CD4-positive, alpha-beta memory T cell (primary cell): ENCODE results near the gene SON. TPM values are rescaled to one million over a fixed set of nuclear protein-coding genes. Genes with fewer than 3 reads are reported as not detected.

Experiments used
- CTCF ChIA-PET: fragments of 350-600 bp; sonication (Branson Sonifier 250); formaldehyde crosslinking; loops from one replicate; lab custom pipeline; 2021; ENCODE audit warnings: inconsistent platforms; ENCODE audit not compliant: partially characterized antibody; lab: Charles Lee
- POLR2A ChIA-PET: fragments of 350-600 bp; sonication (Branson Sonifier 250); formaldehyde crosslinking; loops from one replicate; lab custom pipeline; 2021; ENCODE audit not compliant: partially characterized antibody; lab: Charles Lee
- DNase-seq, 5 donors: peaks; one replicate each; pipeline versions ENCODE4 v3.0.0 to v3.0.0-alpha.2; 2020 to 2022; ENCODE audit warnings: mixed read lengths in 1 of 5
- H3K27ac ChIP-seq: one replicate; pipeline ENCODE4 v1.7.0; 2013; ENCODE audit warnings: low read depth, low read length
- H3K27me3 ChIP-seq: 2 replicates; pipeline ENCODE4 v1.7.0; 2013; ENCODE audit warnings: mild to moderate bottlenecking, low read length, moderate library complexity; ENCODE audit not compliant: insufficient read depth
- H3K36me3 ChIP-seq: 2 replicates; pipeline ENCODE4 v1.7.0; 2013; ENCODE audit warnings: mild to moderate bottlenecking, low read length, moderate library complexity; ENCODE audit not compliant: insufficient read depth
- H3K4me1 ChIP-seq: 2 replicates; pipeline ENCODE4 v1.7.0; 2013; ENCODE audit warnings: mild to moderate bottlenecking, low read length, moderate library complexity; ENCODE audit not compliant: insufficient read depth
- H3K4me3 ChIP-seq, 2 donors: one replicate each; pipeline ENCODE4 v1.7.0; 2013; ENCODE audit warnings: low read length in 2 of 2, mild to moderate bottlenecking in 1 of 2
- H3K9me3 ChIP-seq, 2 donors: one replicate each; pipeline ENCODE4 v1.7.0; 2013; ENCODE audit warnings: low read length in 2 of 2, control low read depth in 1 of 2; ENCODE audit not compliant: control insufficient read depth in 1 of 2
- H3K27ac Mint-ChIP-seq, 7 donors: one replicate each; pipeline ENCODE4 v1.8.0; 2020 to 2021; ENCODE audit warnings: mixed read lengths in 7 of 7, mild to moderate bottlenecking in 6 of 7, inconsistent platforms in 3 of 7, moderate library complexity in 3 of 7
- H3K27me3 Mint-ChIP-seq, 2 donors: one replicate each; pipeline ENCODE4 v1.8.0; 2020 to 2021; ENCODE audit warnings: mixed read lengths in 2 of 2
- H3K36me3 Mint-ChIP-seq, 2 donors: one replicate each; pipeline ENCODE4 v1.8.0; 2020 to 2021; ENCODE audit warnings: mixed read lengths in 2 of 2, inconsistent platforms in 1 of 2, mild to moderate bottlenecking in 1 of 2
- H3K4me1 Mint-ChIP-seq, 4 donors: one replicate each; pipeline ENCODE4 v1.8.0; 2020 to 2021; ENCODE audit warnings: mixed read lengths in 4 of 4, mild to moderate bottlenecking in 1 of 4
- H3K4me3 Mint-ChIP-seq, 8 donors: one replicate each; pipeline ENCODE4 v1.8.0; 2020 to 2021; ENCODE audit warnings: mixed read lengths in 8 of 8, mild to moderate bottlenecking in 7 of 8, moderate library complexity in 6 of 8, inconsistent platforms in 3 of 8
- H3K9me3 Mint-ChIP-seq, 8 donors: one replicate each; pipeline ENCODE4 v1.8.0; 2020 to 2021; ENCODE audit warnings: mixed read lengths in 8 of 8, mild to moderate bottlenecking in 5 of 8, inconsistent platforms in 3 of 8, moderate library complexity in 1 of 8
- intact Hi-C: fragments of 100-400 bp; cut with micrococcal nuclease; formaldehyde crosslinking; loops from one replicate; pipeline ENCODE4 v1.15.1; 2023
- polyA plus RNA-seq, 2 donors: library from polyadenylated mRNA; unstranded; fragments of 300-500 nt; fragmentation: Illumina TruSeq; gene quantifications; one replicate each; pipeline ENCODE4 v1.2.3, GENCODE V29; 2021
- total RNA-seq, 2 experiments: library from RNA; stranded (reverse); gene quantifications; one replicate each; pipeline ENCODE4 v1.2.3, GENCODE V29; 2021

Gene SON
- total and polyA plus RNA-seq, 4 experiments from 2014 or later, result 314 to 639 (median 445) TPM

DNA sequence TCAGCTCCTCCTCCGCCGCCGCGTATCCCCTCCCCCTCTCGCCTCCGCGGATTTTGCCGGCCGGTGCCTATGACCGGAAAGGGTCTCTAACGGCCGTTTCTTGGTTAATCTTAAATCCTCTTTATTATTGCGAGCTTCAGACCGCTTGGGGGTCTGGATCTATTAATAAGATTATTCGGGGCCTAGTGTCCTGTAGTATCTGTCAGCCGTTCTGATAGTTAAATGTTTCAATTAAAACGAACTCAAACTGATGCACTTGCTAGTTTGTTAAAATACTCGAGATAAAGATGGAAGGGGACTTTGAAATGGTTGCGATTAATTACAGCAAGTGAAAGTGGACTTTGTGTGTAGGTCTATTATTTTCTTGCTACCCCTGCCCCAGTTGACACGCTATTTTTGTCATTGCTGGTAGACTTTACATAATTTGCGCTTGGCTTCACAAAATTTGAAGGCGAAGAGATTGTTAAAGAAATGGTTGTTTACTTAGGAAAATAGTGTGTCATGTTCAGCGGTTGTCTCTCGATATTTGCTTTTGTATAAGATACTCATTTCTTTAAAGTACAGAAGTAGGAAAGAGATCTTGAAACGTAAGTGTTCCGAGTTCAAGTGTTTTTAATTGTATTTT, 779 bp downstream of the SON start:
- POLR2A ChIA-PET, result interaction anchor here (0.7 to 4.7 kb wide), 30 partner anchors 8 to 945 kb away, joined by 3 to 93 read pairs (median 4); partner anchors contain the start of genes CFAP298, CRYZL1, DNAJC28 and DONSON
- Mint-ChIP-seq H3K9me3 (peaks cover 0 to 4% (median 0%) of the 10 kb centered on the region in 8 donors), H3K36me3 (peaks cover 9 to 48% of the 10 kb centered on the region in 2 donors), H3K27me3 (no peaks in the 10 kb centered on the region), H3K4me3 (peak overlapping the region; percentile 96 to 100 (median 98)), H3K27ac (peak overlapping the region; percentile 98 to 100 (median 100)), H3K4me1 (peaks cover 26 to 57% (median 39%) of the 10 kb centered on the region in 4 donors)
- intact Hi-C loops, result loop anchor here (1.0 to 10.0 kb wide), 7 partner anchors 15 to 1504 kb away; partner anchors contain the start of genes ATP5PO, DONSON, IFNAR1 and RUNX1
- peak overlapping the region; percentile 99 for H3K27ac ChIP-seq
- H3K36me3 ChIP-seq, result peaks cover 14% of the 10 kb centered on the region
- H3K27me3 ChIP-seq, result no peaks in the 10 kb centered on the region
- CTCF ChIA-PET, result interaction anchor here (0.7 to 1.8 kb wide), 3 partner anchors 14 to 182 kb away, joined by 3 to 5 read pairs (median 3); no protein-coding TSS in a partner anchor
- peaks cover 55% of the 10 kb centered on the region for H3K4me1 ChIP-seq
- peak overlapping the region; percentile 77 to 87 for H3K4me3 ChIP-seq
- no peak for DNase-seq
- H3K9me3 ChIP-seq, result no peaks in the 10 kb centered on the region

DNA sequence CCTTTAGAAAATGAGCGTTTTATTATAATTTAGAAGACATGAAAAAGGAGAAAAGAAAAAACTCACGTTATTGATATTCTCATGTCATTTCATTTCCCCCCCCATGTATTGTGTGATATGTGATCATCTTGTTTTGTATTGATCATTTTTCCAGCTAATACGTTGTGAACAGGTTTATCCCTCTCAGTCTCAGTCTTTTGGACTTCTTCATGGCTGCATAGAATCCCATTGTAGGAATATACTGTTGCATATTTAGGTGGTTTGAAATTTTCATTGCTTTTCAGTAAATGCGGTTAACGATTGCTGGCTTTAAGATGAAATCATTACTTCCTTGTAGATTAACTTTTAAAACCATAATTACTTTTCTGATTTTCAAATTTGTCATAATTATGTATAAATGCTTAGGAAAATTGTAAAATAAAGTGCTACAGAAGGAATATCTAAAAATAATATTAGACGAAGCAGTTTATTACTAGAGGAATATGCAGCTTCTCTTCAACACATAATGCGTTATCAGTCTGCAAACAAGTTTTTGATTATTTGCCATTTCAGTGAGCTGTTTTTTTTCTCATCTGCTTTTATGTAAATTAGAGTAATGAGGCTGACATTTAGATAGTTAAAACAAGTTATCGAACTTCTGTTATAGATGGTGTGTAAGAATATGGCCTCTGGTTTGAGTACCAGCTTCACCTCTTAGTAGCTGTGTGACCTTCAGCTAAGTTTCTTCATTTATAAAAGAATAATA, 1.8 kb downstream of the SON start:
- intact Hi-C loops, result loop anchor here (2.0 to 10.0 kb wide), 3 partner anchors 14 to 1503 kb away; partner anchors contain the start of gene RUNX1
- Mint-ChIP-seq H3K4me1 (peaks cover 29 to 64% (median 42%) of the 10 kb centered on the region in 4 donors), H3K27ac (peak overlapping the region; percentile 54 to 100 (median 100)), H3K27me3 (no peaks in the 10 kb centered on the region), H3K9me3 (peaks cover 0 to 4% (median 0%) of the 10 kb centered on the region in 8 donors), H3K4me3 (peak overlapping the region; percentile 96 to 100 (median 98)), H3K36me3 (peaks cover 16 to 54% of the 10 kb centered on the region in 2 donors)
- H3K27ac ChIP-seq, result peak overlapping the region; percentile 99
- POLR2A ChIA-PET, result interaction anchor here (1.6 to 4.3 kb wide), 5 partner anchors 7 to 65 kb away, joined by 5 to 48 read pairs (median 15); partner anchors contain the start of genes DONSON and TMEM50B
- no peaks in the 10 kb centered on the region for H3K9me3 ChIP-seq
- H3K4me3 ChIP-seq, result peak overlapping the region; percentile 77 to 87
- peaks cover 21% of the 10 kb centered on the region for H3K36me3 ChIP-seq
- CTCF ChIA-PET, result interaction anchor here (0.7 to 1.8 kb wide), 4 partner anchors 13 to 183 kb away, joined by 3 to 6 read pairs (median 4); no protein-coding TSS in a partner anchor
- H3K4me1 ChIP-seq, result peaks cover 56% of the 10 kb centered on the region
- no peaks in the 10 kb centered on the region for H3K27me3 ChIP-seq
- DNase-seq, result no peak

DNA sequence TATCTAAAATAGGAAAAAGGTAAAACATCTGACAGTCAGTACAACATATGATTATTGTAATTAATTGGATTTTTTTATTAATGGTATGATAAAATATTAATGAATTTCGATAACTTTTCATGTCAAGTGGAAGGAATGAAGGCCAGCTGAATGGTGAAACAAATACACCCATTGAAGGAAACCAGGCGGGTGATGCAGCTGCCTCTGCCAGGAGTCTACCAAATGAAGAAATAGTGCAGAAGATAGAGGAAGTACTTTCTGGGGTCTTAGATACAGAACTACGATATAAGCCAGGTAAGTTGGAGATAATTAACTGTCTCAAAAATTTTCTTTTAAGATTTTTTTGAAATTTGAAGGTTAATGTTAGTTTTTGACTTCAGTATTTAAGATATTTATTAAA, 3.2 kb downstream of the SON start:
- peak overlapping the region in 5 of 8 donors; percentile 23 to 100 (median 99) for H3K4me3 Mint-ChIP-seq

DNA sequence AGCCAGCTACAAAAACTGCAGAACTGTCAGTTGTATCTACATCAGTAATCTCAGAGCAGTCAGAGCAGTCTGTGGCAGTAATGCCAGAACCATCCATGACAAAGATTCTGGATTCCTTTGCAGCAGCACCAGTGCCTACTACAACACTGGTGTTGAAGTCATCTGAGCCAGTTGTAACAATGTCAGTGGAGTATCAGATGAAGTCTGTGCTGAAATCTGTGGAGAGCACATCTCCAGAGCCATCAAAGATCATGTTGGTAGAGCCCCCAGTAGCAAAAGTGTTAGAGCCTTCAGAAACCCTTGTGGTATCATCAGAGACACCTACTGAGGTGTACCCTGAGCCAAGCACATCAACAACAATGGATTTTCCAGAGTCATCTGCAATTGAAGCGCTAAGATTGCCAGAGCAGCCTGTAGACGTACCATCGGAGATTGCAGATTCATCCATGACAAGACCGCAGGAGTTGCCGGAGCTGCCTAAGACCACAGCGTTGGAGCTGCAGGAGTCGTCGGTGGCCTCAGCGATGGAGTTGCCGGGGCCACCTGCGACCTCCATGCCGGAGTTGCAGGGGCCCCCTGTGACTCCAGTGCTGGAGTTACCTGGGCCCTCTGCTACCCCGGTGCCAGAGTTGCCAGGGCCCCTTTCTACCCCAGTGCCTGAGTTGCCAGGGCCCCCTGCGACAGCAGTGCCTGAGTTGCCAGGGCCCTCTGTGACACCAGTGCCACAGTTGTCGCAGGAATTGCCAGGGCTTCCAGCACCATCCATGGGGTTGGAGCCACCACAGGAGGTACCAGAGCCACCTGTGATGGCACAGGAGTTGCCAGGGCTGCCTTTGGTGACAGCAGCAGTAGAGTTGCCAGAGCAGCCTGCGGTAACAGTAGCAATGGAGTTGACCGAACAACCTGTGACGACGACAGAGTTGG, 7.3 kb downstream of the SON start:
- H3K9me3 ChIP-seq, result no peaks in the 10 kb centered on the region
- Mint-ChIP-seq H3K27me3 (no peaks in the 10 kb centered on the region), H3K9me3 (no peaks in the 10 kb centered on the region), H3K4me1 (peaks cover 26 to 46% (median 35%) of the 10 kb centered on the region in 4 donors), H3K4me3 (no peak overlapping the region), H3K27ac (peak overlapping the region in 1 of 7 donors; percentile 68), H3K36me3 (peaks cover 48 to 68% of the 10 kb centered on the region in 2 donors)
- CTCF ChIA-PET, result interaction anchor here (1.2 to 1.4 kb wide), 2 partner anchors 21 to 56 kb away, joined by 3 read pairs; no protein-coding TSS in a partner anchor
- H3K4me3 ChIP-seq, result no peak overlapping the region
- no peaks in the 10 kb centered on the region for H3K27me3 ChIP-seq
- POLR2A ChIA-PET, result interaction anchor here (1.2 to 1.9 kb wide), 2 partner anchors 8 to 70 kb away, joined by 4 read pairs; partner anchors contain the start of gene GART
- H3K36me3 ChIP-seq, result peaks cover 73% of the 10 kb centered on the region
- no peak overlapping the region for H3K27ac ChIP-seq
- H3K4me1 ChIP-seq, result peaks cover 36% of the 10 kb centered on the region
- intact Hi-C loops, result loop anchor here (10.0 kb wide), 1 partner anchor 165 kb away; no protein-coding TSS in a partner anchor
- DNase-seq, result no peak

More for the DNA sequence above, 3.2 kb downstream of the SON start:
- Mint-ChIP-seq H3K27me3 (no peaks in the 10 kb centered on the region), H3K27ac (peak overlapping the region in 2 of 7 donors; percentile 19 to 66), H3K4me1 (peaks cover 21 to 56% (median 38%) of the 10 kb centered on the region in 4 donors), H3K9me3 (peaks cover 0 to 4% (median 0%) of the 10 kb centered on the region in 8 donors), H3K36me3 (peaks cover 23 to 67% of the 10 kb centered on the region in 2 donors)
- Histone ChIP-seq H3K27ac (no peak overlapping the region), H3K4me3 (no peak overlapping the region), H3K27me3 (no peaks in the 10 kb centered on the region), H3K36me3 (peaks cover 36% of the 10 kb centered on the region), H3K9me3 (no peaks in the 10 kb centered on the region), H3K4me1 (peaks cover 44% of the 10 kb centered on the region)
- DNase-seq, result no peak
- ChIA-PET CTCF (no interaction called here), POLR2A (interaction anchor here (1.1 to 2.1 kb wide), 2 partner anchors 43 to 221 kb away, joined by 3 to 9 read pairs; partner anchors contain the start of genes DONSON and IFNAR1)
- intact Hi-C loops, result loop anchor here (10.0 kb wide), 1 partner anchor 161 kb away; no protein-coding TSS in a partner anchor

DNA sequence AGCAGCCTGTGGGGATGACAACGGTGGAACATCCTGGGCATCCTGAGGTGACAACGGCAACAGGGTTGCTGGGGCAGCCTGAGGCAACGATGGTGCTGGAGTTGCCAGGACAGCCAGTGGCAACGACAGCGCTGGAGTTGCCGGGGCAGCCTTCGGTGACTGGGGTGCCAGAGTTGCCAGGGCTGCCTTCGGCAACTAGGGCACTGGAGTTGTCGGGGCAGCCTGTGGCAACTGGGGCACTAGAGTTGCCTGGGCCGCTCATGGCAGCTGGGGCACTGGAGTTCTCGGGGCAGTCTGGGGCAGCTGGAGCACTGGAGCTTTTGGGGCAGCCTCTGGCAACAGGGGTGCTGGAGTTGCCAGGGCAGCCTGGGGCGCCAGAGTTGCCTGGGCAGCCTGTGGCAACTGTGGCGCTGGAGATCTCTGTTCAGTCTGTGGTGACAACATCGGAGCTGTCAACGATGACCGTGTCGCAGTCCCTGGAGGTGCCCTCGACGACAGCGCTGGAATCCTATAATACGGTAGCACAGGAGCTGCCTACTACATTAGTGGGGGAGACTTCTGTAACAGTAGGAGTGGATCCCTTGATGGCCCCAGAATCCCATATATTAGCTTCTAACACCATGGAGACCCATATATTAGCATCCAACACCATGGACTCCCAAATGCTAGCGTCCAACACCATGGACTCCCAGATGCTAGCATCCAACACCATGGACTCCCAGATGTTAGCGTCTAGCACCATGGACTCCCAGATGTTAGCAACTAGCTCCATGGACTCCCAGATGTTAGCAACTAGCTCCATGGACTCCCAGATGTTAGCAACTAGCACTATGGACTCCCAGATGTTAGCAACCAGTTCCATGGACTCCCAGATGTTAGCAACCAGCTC, 8.2 kb downstream of the SON start:
- H3K4me3 ChIP-seq, result no peak overlapping the region
- Mint-ChIP-seq H3K36me3 (peaks cover 52 to 77% of the 10 kb centered on the region in 2 donors), H3K4me1 (peaks cover 22 to 47% (median 36%) of the 10 kb centered on the region in 4 donors)

More for the DNA sequence above, 8.2 kb downstream of the SON start:
- no peak overlapping the region for H3K27ac ChIP-seq
- no peaks in the 10 kb centered on the region for H3K9me3 ChIP-seq
- no peaks in the 10 kb centered on the region for H3K27me3 ChIP-seq
- H3K9me3 Mint-ChIP-seq, result no peaks in the 10 kb centered on the region
- peaks cover 36% of the 10 kb centered on the region for H3K4me1 ChIP-seq
- intact Hi-C loops, result no loop called here
- H3K27ac Mint-ChIP-seq, result peak overlapping the region in 1 of 7 donors; percentile 38
- H3K36me3 ChIP-seq, result peaks cover 82% of the 10 kb centered on the region
- no peak overlapping the region for H3K4me3 Mint-ChIP-seq
- peak in 1 of 5 donors; percentile 28 for DNase-seq
- no peaks in the 10 kb centered on the region for H3K27me3 Mint-ChIP-seq
- CTCF ChIA-PET, result interaction anchor here (0.5 to 1.2 kb wide), 5 partner anchors 20 to 189 kb away, joined by 3 read pairs; no protein-coding TSS in a partner anchor
- POLR2A ChIA-PET, result interaction anchor here (0.7 to 2.2 kb wide), 6 partner anchors 7 to 72 kb away, joined by 3 to 17 read pairs (median 4); partner anchors contain the start of genes DONSON, GART and SON
